Caco-2 (cell line): ENCODE results near the gene GPR3. TPM values are rescaled to one million over a fixed set of nuclear protein-coding genes. Genes with fewer than 3 reads are reported as not detected.
A peak's percentile ranks its signal among the peaks of the same experiment; 100 is the strongest.

ENCODE experiments used
- Bru-seq: library from RNA; stranded (reverse); fragments of 400-500 nt; gene quantifications from one replicate; lab custom pipeline; 2021; lab: Mats Ljungman, UMichigan
- BruChase-seq, 2 experiments: library from RNA; stranded (reverse); fragments of 400-500 nt; gene quantifications; one replicate each; lab custom pipeline; 2021; lab: Mats Ljungman, UMichigan
- BruUV-seq: library from RNA; stranded (reverse); fragments of 400-500 nt; replicated peaks from 2 replicates; lab custom pipeline; 2021; lab: Mats Ljungman, UMichigan
- CTCF ChIA-PET: fragments of 300-600 bp; sonication (Branson Sonifier 250); formaldehyde crosslinking; loops from one replicate; lab custom pipeline; 2022; ENCODE audit warnings: antibody characterized with exemption; lab: Charles Lee
- POLR2A ChIA-PET: fragments of 300-600 bp; sonication (Branson Sonifier 250); formaldehyde crosslinking; loops from one replicate; lab custom pipeline; 2022; ENCODE audit warnings: antibody characterized with exemption; lab: Charles Lee
- DNase-seq, 2 experiments: peaks; one replicate each; pipeline versions ENCODE4 v3.0.0 to v3.0.0-alpha.2; 2020 to 2022
- H3K27me3 ChIP-seq: replicated peaks from 2 replicates; pipeline ENCODE4 v1.6.0; 2011; ENCODE audit warnings: low read length; ENCODE audit not compliant: control insufficient read depth, insufficient read depth
- H3K36me3 ChIP-seq: 2 replicates; pipeline ENCODE4 v1.5.1; 2011; ENCODE audit warnings: low read length; ENCODE audit not compliant: control insufficient read depth, insufficient read depth
- H3K4me1 ChIP-seq: fragments of 250-450 bp; sonication (Bioruptor Pico); 2 replicates; pipeline ENCODE4 v1.5.1; 2020; ENCODE audit warnings: mild to moderate bottlenecking
- H3K4me3 ChIP-seq: 2 replicates; pipeline ENCODE4 v1.5.1; 2011; ENCODE audit warnings: low read depth, mild to moderate bottlenecking, control low read depth, low read length
- H3K9me3 ChIP-seq: fragments of 250-450 bp; sonication (Bioruptor Pico); 2 replicates; pipeline ENCODE4 v1.5.1; 2020; ENCODE audit warnings: mild to moderate bottlenecking, moderate library complexity
- H3K27ac Mint-ChIP-seq: one replicate; pipeline ENCODE4 v1.8.0; 2022; ENCODE audit warnings: mixed read lengths; ENCODE audit not compliant: unreplicated experiment
- H3K27me3 Mint-ChIP-seq: one replicate; pipeline ENCODE4 v1.8.0; 2022; ENCODE audit warnings: mixed read lengths; ENCODE audit not compliant: insufficient read depth, unreplicated experiment
- H3K36me3 Mint-ChIP-seq: one replicate; pipeline ENCODE4 v1.8.0; 2022; ENCODE audit warnings: mild to moderate bottlenecking, mixed read lengths; ENCODE audit not compliant: insufficient read depth, unreplicated experiment
- H3K4me1 Mint-ChIP-seq: one replicate; pipeline ENCODE4 v1.8.0; 2022; ENCODE audit warnings: low read depth, mixed read lengths; ENCODE audit not compliant: unreplicated experiment
- H3K4me3 Mint-ChIP-seq: one replicate; pipeline ENCODE4 v1.8.0; 2022; ENCODE audit warnings: mild to moderate bottlenecking, moderate library complexity, mixed read lengths; ENCODE audit not compliant: unreplicated experiment
- H3K9me3 Mint-ChIP-seq: one replicate; pipeline ENCODE4 v1.8.0; 2022; ENCODE audit warnings: mixed read lengths; ENCODE audit not compliant: unreplicated experiment
- CTCF ChIP-seq, 2 experiments: fragments of 200-600 bp in 1 of 2; IDR thresholded peaks; 1 replicate in 1 of 2; 2 replicates in 1 of 2; pipeline versions ENCODE4 v1.5.1 to v1.8.0; 2011 to 2022; ENCODE audit warnings: antibody characterized with exemption in 1 of 2, control low read depth in 1 of 2, inconsistent platforms in 1 of 2, low read depth in 1 of 2, low read length in 1 of 2, mild to moderate bottlenecking in 1 of 2, moderate library complexity in 1 of 2; ENCODE audit not compliant: insufficient read depth in 1 of 2, severe bottlenecking in 1 of 2, unreplicated experiment in 1 of 2
- intact Hi-C: fragments of 100-400 bp; cut with micrococcal nuclease; formaldehyde crosslinking; loops from one replicate; pipeline ENCODE4 v1.10.0; 2022; ENCODE audit not compliant: unreplicated experiment
- long read RNA-seq: library from polyadenylated mRNA; stranded (forward); transcript quantifications from one replicate; pipeline ENCODE4 v2.0.0, GENCODE V29; 2022
- total RNA-seq: library from RNA; stranded (reverse); gene quantifications from 2 replicates; pipeline ENCODE4 v1.2.3, GENCODE V29; 2022

GPR3 gene
- total RNA-seq (0.91 and 1.2 TPM in 2 replicates), Bru-seq, nascent RNA (percentile 39 among the genes with signal in this experiment), BruChase-seq, experiment 1, labeled RNA remaining after a 2-hour chase (percentile 56 among the genes with signal in this experiment), BruChase-seq, experiment 2, labeled RNA remaining after a 6-hour chase (percentile 46 among the genes with signal in this experiment)
- long read RNA-seq: 0 reads

GRCh38 chr1:27392096-27392777 lies at the start of gene GPR3:
Gene GPR3, plus strand, starts transcription at chr1:27392622. Its CDS starts 1,177 bp downstream, at chr1:27393799.
- no TSS peak for BruUV-seq
- Histone ChIP-seq H3K36me3 (no peaks in the 10 kb centered on the region), H3K9me3 (no peaks in the 10 kb centered on the region), H3K4me1 (no peaks in the 10 kb centered on the region), H3K4me3 (peak within 1 kb of the TSS; percentile 42), H3K27me3 (no peaks in the 10 kb centered on the region)
- peak; percentile 90 for DNase-seq
- ChIA-PET POLR2A (no interaction called here), CTCF (interaction anchor here (0.5 to 1.3 kb wide), 2 partner anchors 92 to 348 kb away, joined by 3 to 4 read pairs; no protein-coding TSS in a partner anchor)
- intact Hi-C loops: loop anchor here (2.0 to 5.0 kb wide), 2 partner anchors 215 to 270 kb away; no protein-coding TSS in a partner anchor
- Mint-ChIP-seq H3K4me3 (peak within 1 kb of the TSS; percentile 73), H3K36me3 (no peaks in the 10 kb centered on the region), H3K9me3 (no peaks in the 10 kb centered on the region), H3K27me3 (no peaks in the 10 kb centered on the region), H3K4me1 (peaks cover 7% of the 10 kb centered on the region), H3K27ac (peak within 1 kb of the TSS; percentile 62)
- peak; percentile 34 to 86 for TF ChIP-seq CTCF (IDR thresholded peaks at IDR 0.05; ENCODE audit: insufficient read depth in 1 of 2, low read depth in 1 of 2, low read length in 1 of 2, severe bottlenecking in 1 of 2, unreplicated experiment in 1 of 2)

GRCh38 chr1:27342778-27343638 lies 49.4 kb upstream of the GPR3 start:
- Mint-ChIP-seq H3K27ac (peak overlapping the region; percentile 76), H3K27me3 (no peaks in the 10 kb centered on the region), H3K36me3 (peaks cover 32% of the 10 kb centered on the region), H3K4me1 (peaks cover 33% of the 10 kb centered on the region), H3K9me3 (no peaks in the 10 kb centered on the region), H3K4me3 (peak overlapping the region; percentile 71)
- H3K4me1 ChIP-seq: peaks cover 26% of the 10 kb centered on the region
- no peaks in the 10 kb centered on the region for H3K36me3 ChIP-seq
- no TSS peak for BruUV-seq
- peak in 1 of 2 experiments; percentile 52 for DNase-seq
- CTCF ChIA-PET: no interaction called here
- H3K4me3 ChIP-seq: no peak overlapping the region; the same call in 1 of the 2 replicates
- POLR2A ChIA-PET: interaction anchor here (1.2 kb wide), 1 partner anchor 9 kb away, joined by 3 read pairs; no protein-coding TSS in a partner anchor
- intact Hi-C loops: no loop called here
- no peaks in the 10 kb centered on the region for H3K9me3 ChIP-seq
- no peaks in the 10 kb centered on the region for H3K27me3 ChIP-seq
- no peak for TF ChIP-seq CTCF (IDR thresholded peaks at IDR 0.05; ENCODE audit: insufficient read depth in 1 of 2, low read depth in 1 of 2, low read length in 1 of 2, severe bottlenecking in 1 of 2, unreplicated experiment in 1 of 2)

GRCh38 chr1:27343639-27344025 lies 48.8 kb upstream of the GPR3 start:
- intact Hi-C loops: no loop called here

More at GRCh38 chr1:27343639-27344025, 48.8 kb upstream of the GPR3 start:
- H3K36me3 ChIP-seq: no peaks in the 10 kb centered on the region
- no peak overlapping the region for H3K4me3 ChIP-seq
- no TSS peak for BruUV-seq
- ChIA-PET POLR2A (interaction anchor here (1.2 kb wide), 1 partner anchor 8 kb away, joined by 3 read pairs; no protein-coding TSS in a partner anchor), CTCF (no interaction called here)
- Mint-ChIP-seq H3K9me3 (no peaks in the 10 kb centered on the region), H3K4me1 (peaks cover 35% of the 10 kb centered on the region), H3K4me3 (peak overlapping the region; percentile 71), H3K27ac (peak overlapping the region; percentile 39), H3K27me3 (no peaks in the 10 kb centered on the region), H3K36me3 (peaks cover 32% of the 10 kb centered on the region)
- peaks cover 26% of the 10 kb centered on the region for H3K4me1 ChIP-seq
- no peaks in the 10 kb centered on the region for H3K9me3 ChIP-seq
- H3K27me3 ChIP-seq: no peaks in the 10 kb centered on the region
- no peak for TF ChIP-seq CTCF (IDR thresholded peaks at IDR 0.05; ENCODE audit: insufficient read depth in 1 of 2, low read depth in 1 of 2, low read length in 1 of 2, severe bottlenecking in 1 of 2, unreplicated experiment in 1 of 2)
- no peak for DNase-seq
